GM23338 (cell line): ENCODE results near the gene FOXE3. TPM values are rescaled to one million over a fixed set of nuclear protein-coding genes. Genes with fewer than 3 reads are reported as not detected.

Experiments
- ATAC-seq: fragments of 200-7000 bp; cut with Tn5 transposase; 3 replicates; pipeline ENCODE4 v1.9.1; 2020
- DNase-seq: peaks from one replicate; pipeline ENCODE4 v3.0.0-alpha.2; 2015; ENCODE audit warnings: low spot score
- H2AFZ ChIP-seq: fragments of 200-600 bp; sonication (generic); 2 replicates; pipeline ENCODE4 v1.8.0; 2016; ENCODE audit warnings: antibody characterized with exemption, mild to moderate bottlenecking, moderate library complexity
- H3F3A ChIP-seq: fragments of 200-600 bp; sonication (generic); replicated peaks from 2 replicates; pipeline ENCODE4 v1.8.0; 2017; ENCODE audit warnings: antibody characterized with exemption, mixed run types, low read depth
- H3K27ac ChIP-seq: fragments of 200-600 bp; sonication (generic); 2 replicates; pipeline ENCODE4 v1.6.1; 2016; ENCODE audit warnings: low read depth
- H3K27me3 ChIP-seq: fragments of 200-600 bp; sonication (generic); 2 replicates; pipeline ENCODE4 v1.8.0; 2016; ENCODE audit warnings: mild to moderate bottlenecking, mixed run types, moderate library complexity; ENCODE audit not compliant: insufficient read depth
- H3K36me3 ChIP-seq: fragments of 200-600 bp; sonication (generic); 2 replicates; pipeline ENCODE4 v1.8.0; 2016; ENCODE audit warnings: mild to moderate bottlenecking; ENCODE audit not compliant: insufficient read depth
- H3K4me1 ChIP-seq: fragments of 200-600 bp; sonication (generic); 2 replicates; pipeline ENCODE4 v1.8.0; 2016; ENCODE audit warnings: mild to moderate bottlenecking, moderate library complexity; ENCODE audit not compliant: insufficient read depth
- H3K4me2 ChIP-seq: fragments of 200-600 bp; sonication (generic); 2 replicates; pipeline ENCODE4 v1.7.1; 2017; ENCODE audit warnings: mixed run types
- H3K4me3 ChIP-seq: fragments of 200-600 bp; sonication (generic); 2 replicates; pipeline ENCODE4 v1.6.1; 2016; ENCODE audit warnings: mixed run types
- H3K79me2 ChIP-seq: fragments of 200-600 bp; sonication (generic); replicated peaks from 2 replicates; pipeline ENCODE4 v1.8.0; 2017; ENCODE audit warnings: mild to moderate bottlenecking; ENCODE audit not compliant: insufficient read depth
- H3K9me2 ChIP-seq: fragments of 200-600 bp; sonication (generic); 2 replicates; pipeline ENCODE4 v1.8.0; 2017; ENCODE audit not compliant: insufficient read depth
- H4K20me1 ChIP-seq: fragments of 200-600 bp; sonication (generic); replicated peaks from 2 replicates; pipeline ENCODE4 v1.8.0; 2017; ENCODE audit warnings: mild to moderate bottlenecking; ENCODE audit not compliant: insufficient read depth
- H3K27ac Mint-ChIP-seq: 2 replicates; pipeline ENCODE4 v1.8.0; 2020; ENCODE audit warnings: inconsistent platforms, mild to moderate bottlenecking, moderate library complexity, mixed read lengths
- H3K27me3 Mint-ChIP-seq: 3 replicates; pipeline ENCODE4 v1.8.0; 2022; ENCODE audit warnings: low read depth, mild to moderate bottlenecking, moderate library complexity, mixed read lengths, inconsistent platforms; ENCODE audit not compliant: insufficient read depth, poor library complexity
- H3K36me3 Mint-ChIP-seq: 3 replicates; pipeline ENCODE4 v1.8.0; 2021; ENCODE audit warnings: low read depth, mild to moderate bottlenecking, inconsistent platforms, moderate library complexity, mixed read lengths
- H3K4me1 Mint-ChIP-seq: 3 replicates; pipeline ENCODE4 v1.8.0; 2020; ENCODE audit warnings: mild to moderate bottlenecking, inconsistent platforms, mixed read lengths
- H3K4me3 Mint-ChIP-seq: 3 replicates; pipeline ENCODE4 v1.8.0; 2021; ENCODE audit warnings: moderate library complexity, mild to moderate bottlenecking, inconsistent platforms, mixed read lengths
- H3K9me3 Mint-ChIP-seq: 3 replicates; pipeline ENCODE4 v1.8.0; 2020; ENCODE audit warnings: moderate library complexity, mild to moderate bottlenecking, inconsistent platforms, mixed read lengths
- EZH2 ChIP-seq: fragments of 200-600 bp; sonication (generic); IDR thresholded peaks from one replicate; pipeline ENCODE4 v1.8.0; 2017; ENCODE audit warnings: antibody characterized with exemption, mild to moderate bottlenecking, low read depth; ENCODE audit not compliant: unreplicated experiment
- EZH2phosphoT487 ChIP-seq: fragments of 200-600 bp; sonication (generic); IDR thresholded peaks from one replicate; pipeline ENCODE4 v1.8.1; 2018; ENCODE audit warnings: antibody characterized with exemption; ENCODE audit not compliant: unreplicated experiment
- NANOG ChIP-seq: IDR thresholded peaks from 2 replicates; pipeline ENCODE4 v1.6.1; 2016; ENCODE audit warnings: antibody characterized with exemption, borderline replicate concordance
- long read RNA-seq: library from polyadenylated mRNA; unstranded; transcript quantifications from one replicate; pipeline ENCODE4 v2.0.0, GENCODE V29; 2020; ENCODE audit not compliant: unreplicated experiment
- polyA plus RNA-seq: library from polyadenylated mRNA; unstranded; fragments of >200 nt; fragmentation: Nextera tagmentation; extraction: Ambion mirVana; gene quantifications from 2 replicates; pipeline ENCODE4 v1.2.1, GENCODE V29; 2016
- total RNA-seq: library from RNA; depleted of rRNA; stranded (reverse); fragments of >200 nt; shearing (Covaris generic); gene quantifications from 2 replicates; pipeline ENCODE4 v1.2.3, GENCODE V29; 2014; rRNA removed
- TF ChIP-seq, protein P1 (sequence below): fragments of 250-450 bp; sonication (Bioruptor Pico); IDR thresholded peaks from 2 replicates; pipeline ENCODE4 v1.5.0; 2020; ENCODE audit warnings: mild to moderate bottlenecking, moderate library complexity

FOXE3 gene
- total RNA-seq (not detected in 2 replicates), polyA plus RNA-seq (0.17 TPM in 1 of 2 replicates, not detected in the other)
- long read RNA-seq: 0 reads

DNA sequence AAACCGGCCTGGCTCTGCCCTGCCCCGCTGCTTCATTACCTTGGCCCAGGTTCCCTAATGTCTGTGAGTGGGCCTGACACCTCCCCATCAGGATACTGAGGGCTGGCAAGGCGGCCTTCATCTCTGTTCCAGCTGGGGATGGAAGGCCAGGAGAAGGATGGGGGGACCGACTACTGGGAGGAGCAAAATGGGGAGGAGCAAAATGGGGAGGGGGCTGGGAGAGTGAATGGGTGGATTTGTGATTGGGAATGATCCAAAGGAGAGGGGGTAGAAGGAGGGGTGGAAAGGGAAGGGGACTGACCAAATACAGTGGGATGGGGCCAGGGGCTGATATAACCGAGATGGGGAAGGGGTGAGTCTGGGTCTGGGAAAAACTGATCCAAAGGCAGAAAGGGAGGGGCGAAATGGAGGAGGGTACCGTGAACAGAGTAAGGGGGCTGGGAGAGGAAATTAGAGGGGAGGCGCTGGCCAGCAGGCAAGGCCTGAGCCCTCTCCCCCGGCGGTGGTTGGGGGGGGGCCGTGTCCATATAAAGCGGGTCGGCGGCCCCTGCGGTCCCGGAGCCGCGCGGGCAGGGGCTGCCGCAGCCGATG is at the start of gene FOXE3:
Gene FOXE3, plus strand, starts transcription at position 558 of the 591 bp plus-strand sequence. Its CDS starts 31 bp downstream, at position 589.
- Histone ChIP-seq H3F3A (no peaks in the 10 kb centered on the region), H3K4me2 (peak within 1 kb of the TSS; percentile 72), H2AFZ (peak within 1 kb of the TSS; percentile 59; the same call in 1 of the 2 replicates), H3K27me3 (peaks cover 82% of the 10 kb centered on the region), H3K27ac (no peak within 1 kb of the TSS), H3K9me2 (no peaks in the 10 kb centered on the region), H3K36me3 (no peaks in the 10 kb centered on the region), H3K4me1 (no peaks in the 10 kb centered on the region; the same call in 1 of the 2 replicates), H3K79me2 (no peaks in the 10 kb centered on the region), H3K4me3 (peak within 1 kb of the TSS; percentile 56), H4K20me1 (no peaks in the 10 kb centered on the region)
- peak; percentile 47 for DNase-seq
- Mint-ChIP-seq H3K27ac (no peak within 1 kb of the TSS), H3K36me3 (peaks cover 6% of the 10 kb centered on the region; the same call in 1 of the 3 replicates), H3K9me3 (no peaks in the 10 kb centered on the region; the same call in 1 of the 3 replicates), H3K27me3 (peaks cover 65% of the 10 kb centered on the region), H3K4me3 (peak within 1 kb of the TSS; percentile 74), H3K4me1 (peaks cover 11% of the 10 kb centered on the region)
- ATAC-seq: peak; percentile 8
- peak; percentile 62 for TF ChIP-seq EZH2phosphoT487
- TF ChIP-seq EZH2: peak; percentile 79
- no peak for TF ChIP-seq NANOG

DNA sequence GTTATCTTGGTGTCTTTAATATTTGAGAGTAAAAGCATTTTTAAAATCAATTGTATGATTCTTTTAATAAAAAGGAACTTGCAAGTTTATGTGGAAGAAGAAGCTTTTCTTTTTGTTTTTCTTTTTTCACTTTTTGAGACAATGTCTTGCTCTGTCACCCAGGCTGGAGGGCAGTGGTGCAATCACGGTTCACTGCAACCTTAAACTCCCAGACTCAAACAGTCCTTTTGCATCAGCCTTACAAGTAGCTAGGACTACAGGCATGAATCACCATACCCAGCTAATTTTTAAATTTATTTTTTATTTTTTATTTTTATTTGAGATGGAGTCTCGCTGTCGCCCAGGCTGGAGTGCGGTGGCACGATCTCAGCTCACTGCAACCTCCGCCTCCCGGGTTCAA is 48.4 kb upstream of the FOXE3 start:
- Histone ChIP-seq H3K4me3 (no peak overlapping the region), H3K4me2 (no peak overlapping the region), H3K27ac (no peak overlapping the region), H3K9me2 (no peaks in the 10 kb centered on the region), H3K36me3 (no peaks in the 10 kb centered on the region), H3K4me1 (no peaks in the 10 kb centered on the region), H2AFZ (no peak overlapping the region), H3K27me3 (no peaks in the 10 kb centered on the region), H4K20me1 (peaks cover 5% of the 10 kb centered on the region), H3F3A (no peaks in the 10 kb centered on the region), H3K79me2 (no peaks in the 10 kb centered on the region; the same call in none of the 2 replicates)
- Mint-ChIP-seq H3K27me3 (no peaks in the 10 kb centered on the region), H3K36me3 (peaks cover 15% of the 10 kb centered on the region; the same call in 2 of the 3 replicates), H3K9me3 (no peaks in the 10 kb centered on the region), H3K27ac (no peak overlapping the region), H3K4me3 (no peak overlapping the region), H3K4me1 (no peaks in the 10 kb centered on the region)
- ATAC-seq: no peak
- TF ChIP-seq, protein P1, sequence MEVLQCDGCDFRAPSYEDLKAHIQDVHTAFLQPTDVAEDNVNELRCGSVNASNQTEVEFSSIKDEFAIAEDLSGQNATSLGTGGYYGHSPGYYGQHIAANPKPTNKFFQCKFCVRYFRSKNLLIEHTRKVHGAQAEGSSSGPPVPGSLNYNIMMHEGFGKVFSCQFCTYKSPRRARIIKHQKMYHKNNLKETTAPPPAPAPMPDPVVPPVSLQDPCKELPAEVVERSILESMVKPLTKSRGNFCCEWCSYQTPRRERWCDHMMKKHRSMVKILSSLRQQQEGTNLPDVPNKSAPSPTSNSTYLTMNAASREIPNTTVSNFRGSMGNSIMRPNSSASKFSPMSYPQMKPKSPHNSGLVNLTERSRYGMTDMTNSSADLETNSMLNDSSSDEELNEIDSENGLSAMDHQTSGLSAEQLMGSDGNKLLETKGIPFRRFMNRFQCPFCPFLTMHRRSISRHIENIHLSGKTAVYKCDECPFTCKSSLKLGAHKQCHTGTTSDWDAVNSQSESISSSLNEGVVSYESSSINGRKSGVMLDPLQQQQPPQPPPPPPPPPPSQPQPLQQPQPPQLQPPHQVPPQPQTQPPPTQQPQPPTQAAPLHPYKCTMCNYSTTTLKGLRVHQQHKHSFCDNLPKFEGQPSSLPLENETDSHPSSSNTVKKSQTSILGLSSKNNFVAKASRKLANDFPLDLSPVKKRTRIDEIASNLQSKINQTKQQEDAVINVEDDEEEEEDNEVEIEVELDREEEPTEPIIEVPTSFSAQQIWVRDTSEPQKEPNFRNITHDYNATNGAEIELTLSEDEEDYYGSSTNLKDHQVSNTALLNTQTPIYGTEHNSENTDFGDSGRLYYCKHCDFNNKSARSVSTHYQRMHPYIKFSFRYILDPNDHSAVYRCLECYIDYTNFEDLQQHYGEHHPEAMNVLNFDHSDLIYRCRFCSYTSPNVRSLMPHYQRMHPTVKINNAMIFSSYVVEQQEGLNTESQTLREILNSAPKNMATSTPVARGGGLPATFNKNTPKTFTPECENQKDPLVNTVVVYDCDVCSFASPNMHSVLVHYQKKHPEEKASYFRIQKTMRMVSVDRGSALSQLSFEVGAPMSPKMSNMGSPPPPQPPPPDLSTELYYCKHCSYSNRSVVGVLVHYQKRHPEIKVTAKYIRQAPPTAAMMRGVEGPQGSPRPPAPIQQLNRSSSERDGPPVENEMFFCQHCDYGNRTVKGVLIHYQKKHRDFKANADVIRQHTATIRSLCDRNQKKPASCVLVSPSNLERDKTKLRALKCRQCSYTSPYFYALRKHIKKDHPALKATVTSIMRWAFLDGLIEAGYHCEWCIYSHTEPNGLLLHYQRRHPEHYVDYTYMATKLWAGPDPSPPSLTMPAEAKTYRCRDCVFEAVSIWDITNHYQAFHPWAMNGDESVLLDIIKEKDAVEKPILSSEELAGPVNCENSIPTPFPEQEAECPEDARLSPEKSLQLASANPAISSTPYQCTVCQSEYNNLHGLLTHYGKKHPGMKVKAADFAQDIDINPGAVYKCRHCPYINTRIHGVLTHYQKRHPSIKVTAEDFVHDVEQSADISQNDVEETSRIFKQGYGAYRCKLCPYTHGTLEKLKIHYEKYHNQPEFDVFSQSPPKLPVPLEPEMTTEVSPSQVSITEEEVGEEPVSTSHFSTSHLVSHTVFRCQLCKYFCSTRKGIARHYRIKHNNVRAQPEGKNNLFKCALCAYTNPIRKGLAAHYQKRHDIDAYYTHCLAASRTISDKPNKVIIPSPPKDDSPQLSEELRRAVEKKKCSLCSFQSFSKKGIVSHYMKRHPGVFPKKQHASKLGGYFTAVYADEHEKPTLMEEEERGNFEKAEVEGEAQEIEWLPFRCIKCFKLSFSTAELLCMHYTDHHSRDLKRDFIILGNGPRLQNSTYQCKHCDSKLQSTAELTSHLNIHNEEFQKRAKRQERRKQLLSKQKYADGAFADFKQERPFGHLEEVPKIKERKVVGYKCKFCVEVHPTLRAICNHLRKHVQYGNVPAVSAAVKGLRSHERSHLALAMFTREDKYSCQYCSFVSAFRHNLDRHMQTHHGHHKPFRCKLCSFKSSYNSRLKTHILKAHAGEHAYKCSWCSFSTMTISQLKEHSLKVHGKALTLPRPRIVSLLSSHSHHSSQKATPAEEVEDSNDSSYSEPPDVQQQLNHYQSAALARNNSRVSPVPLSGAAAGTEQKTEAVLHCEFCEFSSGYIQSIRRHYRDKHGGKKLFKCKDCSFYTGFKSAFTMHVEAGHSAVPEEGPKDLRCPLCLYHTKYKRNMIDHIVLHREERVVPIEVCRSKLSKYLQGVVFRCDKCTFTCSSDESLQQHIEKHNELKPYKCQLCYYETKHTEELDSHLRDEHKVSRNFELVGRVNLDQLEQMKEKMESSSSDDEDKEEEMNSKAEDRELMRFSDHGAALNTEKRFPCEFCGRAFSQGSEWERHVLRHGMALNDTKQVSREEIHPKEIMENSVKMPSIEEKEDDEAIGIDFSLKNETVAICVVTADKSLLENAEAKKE (CRISPR knock-in tag): no peak
- TF ChIP-seq NANOG: no peak
- no peak for DNase-seq
